ENCODE data around the gene GLCCI1.

DNA sequence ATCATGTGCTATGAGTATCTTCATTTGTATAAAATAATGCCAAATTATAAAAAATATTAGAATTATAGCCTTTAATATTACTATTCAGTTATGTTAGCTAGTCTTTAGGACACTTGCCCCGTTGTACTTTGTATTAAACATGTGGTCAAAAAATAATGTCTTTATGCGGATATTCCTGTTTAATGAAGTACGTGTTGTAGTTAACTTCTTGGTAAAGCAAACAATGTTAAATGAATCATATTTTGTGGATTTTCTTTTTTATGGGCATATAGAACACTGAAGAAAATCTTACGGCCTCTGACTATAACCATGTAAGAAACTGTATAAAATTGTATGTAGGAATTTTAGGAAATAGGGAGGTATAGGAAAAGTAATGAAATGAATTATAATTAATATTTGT lies 14.3 kb downstream of the GLCCI1 start:
- TF ChIP-seq, protein P1, sequence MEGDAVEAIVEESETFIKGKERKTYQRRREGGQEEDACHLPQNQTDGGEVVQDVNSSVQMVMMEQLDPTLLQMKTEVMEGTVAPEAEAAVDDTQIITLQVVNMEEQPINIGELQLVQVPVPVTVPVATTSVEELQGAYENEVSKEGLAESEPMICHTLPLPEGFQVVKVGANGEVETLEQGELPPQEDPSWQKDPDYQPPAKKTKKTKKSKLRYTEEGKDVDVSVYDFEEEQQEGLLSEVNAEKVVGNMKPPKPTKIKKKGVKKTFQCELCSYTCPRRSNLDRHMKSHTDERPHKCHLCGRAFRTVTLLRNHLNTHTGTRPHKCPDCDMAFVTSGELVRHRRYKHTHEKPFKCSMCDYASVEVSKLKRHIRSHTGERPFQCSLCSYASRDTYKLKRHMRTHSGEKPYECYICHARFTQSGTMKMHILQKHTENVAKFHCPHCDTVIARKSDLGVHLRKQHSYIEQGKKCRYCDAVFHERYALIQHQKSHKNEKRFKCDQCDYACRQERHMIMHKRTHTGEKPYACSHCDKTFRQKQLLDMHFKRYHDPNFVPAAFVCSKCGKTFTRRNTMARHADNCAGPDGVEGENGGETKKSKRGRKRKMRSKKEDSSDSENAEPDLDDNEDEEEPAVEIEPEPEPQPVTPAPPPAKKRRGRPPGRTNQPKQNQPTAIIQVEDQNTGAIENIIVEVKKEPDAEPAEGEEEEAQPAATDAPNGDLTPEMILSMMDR (IDR thresholded peaks at IDR 0.05): no peak
- TF ChIP-seq POLR2A (IDR thresholded peaks at IDR 0.05): no peak

Measured in right lobe of liver (tissue), 4 donors.